ENCODE data around the gene KCNS1. TPM values are rescaled to one million over a fixed set of nuclear protein-coding genes. Genes with fewer than 3 reads are reported as not detected.

The KCNS1 gene
- total RNA-seq, 2 experiments from 2014 or later: not detected

GRCh38 chr20:45058168-45058850 is 42.6 kb downstream of the KCNS1 start:
- POLR2A ChIA-PET: interaction anchor here (0.5 to 1.3 kb wide), 2 partner anchors 13 to 451 kb away, joined by 3 to 5 read pairs; no protein-coding TSS in a partner anchor
- H3K27ac ChIP-seq (ENCODE audit: low read depth, low read length, poor library complexity, severe bottlenecking): no peak overlapping the region
- H3K79me2 ChIP-seq (ENCODE audit: insufficient read depth, low read depth, low read length): peaks cover 12% of the 10 kb centered on the region; the same call in 1 of the 2 replicates
- no peaks in the 10 kb centered on the region for H3K9me3 ChIP-seq (ENCODE audit: low read length)
- peaks cover 88% of the 10 kb centered on the region for H3K36me3 ChIP-seq (ENCODE audit: insufficient read depth, low read length)
- BruUV-seq (replicated peaks): no TSS peak
- TF ChIP-seq EZH2phosphoT487 (IDR thresholded peaks at IDR 0.05; ENCODE audit: borderline replicate concordance, low read depth, low read length): no peak
- TF ChIP-seq CTCF (conservative IDR thresholded peaks at IDR 0.05; ENCODE audit: low read length): no peak
- no peak overlapping the region for H3K4me3 ChIP-seq (ENCODE audit: low read depth, low read length, poor library complexity, severe bottlenecking)
- DNase-seq (ENCODE audit: low spot score): no peak
- no peak overlapping the region for H2AFZ ChIP-seq (ENCODE audit: low read length)
- intact Hi-C loops (cut with micrococcal nuclease; ENCODE audit: unreplicated experiment): no loop called here
- H3K4me1 ChIP-seq (ENCODE audit: insufficient read depth, low read length, poor library complexity, severe bottlenecking): peaks cover 13% of the 10 kb centered on the region
- no peaks in the 10 kb centered on the region for H3K9me2 ChIP-seq (ENCODE audit: insufficient read depth, low read length)
- no peak overlapping the region for H3K4me2 ChIP-seq (ENCODE audit: low read length)
- H4K20me1 ChIP-seq (ENCODE audit: insufficient read depth, low read length): peaks cover 12% of the 10 kb centered on the region; the same call in 1 of the 2 replicates
- CTCF ChIA-PET (ENCODE audit: unreplicated experiment): no interaction called here

GRCh38 chr20:45056473-45057173 is 44.3 kb downstream of the KCNS1 start:
- ChIA-PET CTCF (ENCODE audit: unreplicated experiment) (no interaction called here), POLR2A (interaction anchor here (0.5 to 0.7 kb wide), 4 partner anchors 21 to 916 kb away, joined by 3 to 4 read pairs (median 4); no protein-coding TSS in a partner anchor)
- Histone ChIP-seq H2AFZ (ENCODE audit: low read length) (no peak overlapping the region), H3K9me2 (ENCODE audit: insufficient read depth, low read length) (no peaks in the 10 kb centered on the region), H3K4me2 (ENCODE audit: low read length) (no peak overlapping the region), H3K36me3 (ENCODE audit: insufficient read depth, low read length) (peaks cover 75% of the 10 kb centered on the region), H3K9me3 (ENCODE audit: low read length) (no peaks in the 10 kb centered on the region), H3K79me2 (ENCODE audit: insufficient read depth, low read depth, low read length) (peaks cover 23% of the 10 kb centered on the region), H3K4me1 (ENCODE audit: insufficient read depth, low read length, poor library complexity, severe bottlenecking) (peaks cover 25% of the 10 kb centered on the region), H3K27ac (ENCODE audit: low read depth, low read length, poor library complexity, severe bottlenecking) (no peak overlapping the region), H4K20me1 (ENCODE audit: insufficient read depth, low read length) (peaks cover 23% of the 10 kb centered on the region; the same call in 1 of the 2 replicates), H3K4me3 (ENCODE audit: low read depth, low read length, poor library complexity, severe bottlenecking) (no peak overlapping the region)
- no peak for DNase-seq (ENCODE audit: low spot score)
- intact Hi-C loops (cut with micrococcal nuclease; ENCODE audit: unreplicated experiment): no loop called here
- TF ChIP-seq CTCF (conservative IDR thresholded peaks at IDR 0.05; ENCODE audit: low read length) (no peak), EZH2phosphoT487 (IDR thresholded peaks at IDR 0.05; ENCODE audit: borderline replicate concordance, low read depth, low read length) (no peak)
- BruUV-seq (replicated peaks): no TSS peak
